ENCODE data around the gene ZNF581.

ZNF581 gene

GRCh38 chr19:55694656-55695491 lies 51.4 kb downstream of the ZNF581 start:
- no peak for DNase-seq (ENCODE audit: low spot score)
